Kidney (tissue), 14 donors: ENCODE data around the gene VPS8. TPM values are rescaled to one million over a fixed set of nuclear protein-coding genes. Genes with fewer than 3 reads are reported as not detected.

Experiments used
- DNase-seq, 5 donors: peaks; one replicate each; pipeline ENCODE4 v3.0.0-alpha.2; 2013 to 2020
- FAIRE-seq: peaks from 2 replicates; lab custom pipeline; 2012; peaks lifted over from hg19 to GRCh38; lab: Jason Lieb, UNC
- H3K27ac ChIP-seq, 2 donors: one replicate each; pipeline ENCODE4 v1.7.0; 2013; ENCODE audit warnings: low read depth in 2 of 2, low read length in 2 of 2, inconsistent platforms in 1 of 2
- H3K27me3 ChIP-seq: one replicate; pipeline ENCODE4 v1.7.1; 2013; ENCODE audit warnings: low read length, inconsistent platforms; ENCODE audit not compliant: control insufficient read depth, insufficient read depth
- H3K36me3 ChIP-seq, 3 donors: one replicate each; pipeline versions ENCODE4 v1.7.0 to v1.7.1; 2013; ENCODE audit warnings: low read length in 3 of 3, control low read depth in 1 of 3, inconsistent platforms in 1 of 3; ENCODE audit not compliant: insufficient read depth in 3 of 3, control insufficient read depth in 2 of 3
- H3K4me1 ChIP-seq, 3 donors: one replicate each; pipeline versions ENCODE4 v1.7.0 to v1.7.1; 2013; ENCODE audit warnings: low read length in 3 of 3, inconsistent platforms in 1 of 3, low read depth in 1 of 3; ENCODE audit not compliant: control insufficient read depth in 2 of 3, insufficient read depth in 2 of 3
- H3K4me3 ChIP-seq, 3 donors: one replicate each; pipeline versions ENCODE4 v1.7.0 to v1.8.1; 2013; ENCODE audit warnings: low read length in 3 of 3, control low read depth in 1 of 3, inconsistent platforms in 1 of 3
- H3K9ac ChIP-seq, 3 donors: one replicate each; pipeline versions ENCODE4 v1.7.0 to v1.7.1; 2013; ENCODE audit warnings: low read length in 3 of 3, control low read depth in 1 of 3, inconsistent platforms in 1 of 3
- H3K9me3 ChIP-seq, 3 donors: one replicate each; pipeline versions ENCODE4 v1.7.0 to v1.7.1; 2013; ENCODE audit warnings: low read length in 3 of 3, control low read depth in 1 of 3, inconsistent platforms in 1 of 3; ENCODE audit not compliant: control insufficient read depth in 2 of 3, insufficient read depth in 1 of 3
- intact Hi-C: fragments of 100-400 bp; cut with DNase I; formaldehyde crosslinking; loops from one replicate; pipeline ENCODE4 v1.11.1; 2022
- polyA plus RNA-seq: library from polyadenylated mRNA; stranded (reverse); fragments of 350-450 nt; fragmentation: Illumina TruSeq; extraction: RNeasy Lipid Tissue Mini Kit (QIAGEN cat#74804); gene quantifications from one replicate; pipeline ENCODE4 v1.2.3, GENCODE V29; 2014; ENCODE audit warnings: low read depth, low replicate concordance; ENCODE audit not compliant: insufficient read depth
- total RNA-seq: library from RNA; stranded (reverse); fragmentation: NEBNext Ultra II Directional; extraction: Animal tissue kit (Norgen Biotek cat#: 25700); gene quantifications from one replicate; pipeline ENCODE4 v1.2.1, GENCODE V29; 2021
- TF ChIP-seq, protein P1 (sequence below): IDR thresholded peaks from 3 replicates; pipeline ENCODE4 v1.5.1; 2012; ENCODE audit warnings: mild to moderate bottlenecking, moderate library complexity, borderline replicate concordance; ENCODE audit not compliant: insufficient read depth; ENCODE audit errors: extremely low read depth
- donor health status: control.
- donor health status: control.
- donor health status: control.
- donor health status: control.
- donor health status: control.
- donor health status: DM: yes; HTN: yes; CAD: no.
- donor health status: Normal renal cell carcinoma (clear cell type).

Gene VPS8
- total and polyA plus RNA-seq, 2 donors from 2014 or later = 10.8 to 55.0 TPM

DNA sequence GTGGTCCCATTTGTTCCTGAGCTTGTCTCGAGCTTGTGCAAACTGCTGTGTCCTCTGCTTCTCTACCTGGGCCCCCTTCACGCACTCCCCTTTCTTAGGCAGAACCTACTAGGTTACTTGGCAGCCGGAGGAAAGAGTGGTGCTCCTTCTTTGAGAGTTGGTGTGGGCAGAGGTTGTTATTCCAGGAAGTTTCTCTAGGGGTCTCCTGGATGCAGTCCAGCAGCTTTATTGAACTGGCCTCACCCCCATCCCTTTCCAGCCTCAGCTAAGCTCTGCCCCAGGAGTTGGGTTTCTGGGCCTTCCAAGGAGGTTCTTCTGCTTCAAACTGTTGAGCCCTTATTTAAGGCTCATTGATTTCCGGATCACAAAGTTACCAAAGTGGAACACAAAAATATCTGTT is 237.7 kb downstream of the VPS8 start:
- Histone ChIP-seq H3K27ac (no peak overlapping the region), H3K27me3 (no peaks in the 10 kb centered on the region), H3K4me1 (peaks cover 0 to 13% (median 8%) of the 10 kb centered on the region in 3 donors), H3K9me3 (no peaks in the 10 kb centered on the region), H3K4me3 (no peak overlapping the region), H3K36me3 (peaks cover 0 to 22% (median 4%) of the 10 kb centered on the region in 3 donors), H3K9ac (no peak overlapping the region)
- FAIRE-seq (no peak), DNase-seq (no peak)
- TF ChIP-seq, protein P1, sequence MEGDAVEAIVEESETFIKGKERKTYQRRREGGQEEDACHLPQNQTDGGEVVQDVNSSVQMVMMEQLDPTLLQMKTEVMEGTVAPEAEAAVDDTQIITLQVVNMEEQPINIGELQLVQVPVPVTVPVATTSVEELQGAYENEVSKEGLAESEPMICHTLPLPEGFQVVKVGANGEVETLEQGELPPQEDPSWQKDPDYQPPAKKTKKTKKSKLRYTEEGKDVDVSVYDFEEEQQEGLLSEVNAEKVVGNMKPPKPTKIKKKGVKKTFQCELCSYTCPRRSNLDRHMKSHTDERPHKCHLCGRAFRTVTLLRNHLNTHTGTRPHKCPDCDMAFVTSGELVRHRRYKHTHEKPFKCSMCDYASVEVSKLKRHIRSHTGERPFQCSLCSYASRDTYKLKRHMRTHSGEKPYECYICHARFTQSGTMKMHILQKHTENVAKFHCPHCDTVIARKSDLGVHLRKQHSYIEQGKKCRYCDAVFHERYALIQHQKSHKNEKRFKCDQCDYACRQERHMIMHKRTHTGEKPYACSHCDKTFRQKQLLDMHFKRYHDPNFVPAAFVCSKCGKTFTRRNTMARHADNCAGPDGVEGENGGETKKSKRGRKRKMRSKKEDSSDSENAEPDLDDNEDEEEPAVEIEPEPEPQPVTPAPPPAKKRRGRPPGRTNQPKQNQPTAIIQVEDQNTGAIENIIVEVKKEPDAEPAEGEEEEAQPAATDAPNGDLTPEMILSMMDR = no peak
- intact Hi-C loops = no loop called here

DNA sequence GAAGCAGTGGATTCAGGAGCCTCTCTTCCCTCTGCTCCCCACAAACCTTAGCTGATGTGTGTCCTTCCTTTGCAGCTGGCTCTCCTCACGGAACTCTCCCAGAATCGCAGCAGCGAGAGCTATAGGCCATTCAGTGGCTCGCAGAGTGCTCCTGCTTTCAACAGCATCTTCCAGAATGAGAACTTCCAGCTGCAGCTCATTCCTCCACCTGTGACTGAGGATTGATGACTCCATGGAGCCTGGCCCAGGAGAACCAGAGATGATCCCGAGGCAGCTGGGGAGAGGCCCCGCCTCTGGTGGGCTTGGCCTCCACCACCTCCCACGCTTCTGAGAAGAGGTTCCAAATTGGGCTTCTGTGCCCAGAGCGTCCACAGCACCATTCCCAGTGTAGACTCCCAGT is 239.8 kb downstream of the VPS8 start:
- Histone ChIP-seq H3K4me3 (no peak overlapping the region), H3K9ac (no peak overlapping the region), H3K9me3 (peaks cover 0 to 3% (median 0%) of the 10 kb centered on the region in 3 donors), H3K27me3 (no peaks in the 10 kb centered on the region), H3K36me3 (peaks cover 0 to 22% (median 4%) of the 10 kb centered on the region in 3 donors), H3K4me1 (peaks cover 0 to 3% (median 1%) of the 10 kb centered on the region in 3 donors), H3K27ac (no peak overlapping the region)
- DNase-seq = peak in 1 of 5 donors; percentile 64
- TF ChIP-seq, protein P1 = no peak
- intact Hi-C loops = no loop called here
- FAIRE-seq = no peak

DNA sequence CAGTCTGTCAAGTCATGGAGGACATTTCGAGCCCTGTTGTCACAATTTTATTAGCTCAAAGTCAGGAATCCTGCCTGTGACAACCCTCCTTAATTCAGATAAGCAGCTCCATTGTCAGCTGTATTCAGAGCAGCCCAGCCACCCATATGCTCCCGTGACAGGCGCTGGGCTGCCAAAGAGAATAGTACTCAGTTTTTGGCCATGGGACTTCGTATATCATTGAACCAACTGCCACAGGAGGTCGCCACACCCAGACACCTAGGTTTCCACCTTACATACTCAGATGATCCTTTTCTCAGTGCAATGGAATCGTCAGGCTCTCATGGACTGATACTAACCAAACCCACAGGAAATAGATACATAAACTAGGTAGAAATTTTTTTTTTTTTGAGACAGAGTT is 240.7 kb downstream of the VPS8 start:
- FAIRE-seq (no peak), DNase-seq (no peak)
- no peaks in the 10 kb centered on the region for H3K27me3 ChIP-seq
- no peak overlapping the region for H3K27ac ChIP-seq
- H3K36me3 ChIP-seq = peaks cover 0 to 22% (median 4%) of the 10 kb centered on the region in 3 donors
- no peak overlapping the region for H3K4me3 ChIP-seq
- TF ChIP-seq, protein P1 = no peak
- intact Hi-C loops = no loop called here
- H3K9ac ChIP-seq = no peak overlapping the region
- H3K4me1 ChIP-seq = no peaks in the 10 kb centered on the region
- H3K9me3 ChIP-seq = peaks cover 0 to 7% (median 0%) of the 10 kb centered on the region in 3 donors

DNA sequence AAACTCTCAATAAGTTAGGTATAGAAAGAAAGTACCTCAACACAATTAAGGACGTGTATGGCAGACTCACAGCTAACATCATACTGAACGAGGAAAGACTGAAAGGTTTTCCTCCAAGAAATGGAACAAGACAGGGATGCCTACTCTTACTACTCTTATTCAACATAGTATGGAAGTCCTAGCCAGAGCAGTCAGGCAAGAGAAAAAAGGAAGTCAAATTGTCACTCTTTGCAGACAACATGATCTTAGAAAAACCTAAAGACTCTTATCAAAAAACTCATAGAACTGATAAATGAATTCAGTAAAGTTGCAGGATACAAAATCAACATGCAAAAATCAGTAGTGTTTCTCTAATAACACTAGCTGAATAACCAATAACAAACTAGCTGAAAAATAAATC is 244.9 kb downstream of the VPS8 start:
- TF ChIP-seq, protein P1 = no peak
- Histone ChIP-seq H3K36me3 (peaks cover 0 to 8% (median 2%) of the 10 kb centered on the region in 3 donors), H3K4me1 (no peaks in the 10 kb centered on the region), H3K27ac (no peak overlapping the region), H3K9ac (no peak overlapping the region), H3K4me3 (no peak overlapping the region), H3K27me3 (no peaks in the 10 kb centered on the region), H3K9me3 (peaks cover 0 to 7% (median 0%) of the 10 kb centered on the region in 3 donors)
- intact Hi-C loops = no loop called here
- FAIRE-seq (no peak), DNase-seq (no peak)
